WTC11 (cell line): ENCODE measurements around the gene LAMA2.

Source experiments
- AR ChIP-seq: fragments of 250-450 bp; sonication (Bioruptor Pico); IDR thresholded peaks from 2 replicates; pipeline ENCODE4 v1.9.0; 2021; ENCODE audit warnings: mild to moderate bottlenecking
- CBFB ChIP-seq: sonication (generic); formaldehyde crosslinking; IDR thresholded peaks from 2 replicates; pipeline ENCODE4 v1.8.1; 2022; ENCODE audit warnings: mild to moderate bottlenecking, low read depth, missing genetic modification reagents
- CTCF ChIP-seq: fragments of 200-600 bp; IDR thresholded peaks from 2 replicates; pipeline ENCODE4 v1.8.0; 2022; ENCODE audit warnings: antibody characterized with exemption
- FOXJ3 ChIP-seq: sonication (generic); formaldehyde crosslinking; IDR thresholded peaks from 2 replicates; pipeline ENCODE4 v1.9.0; 2021; ENCODE audit warnings: missing genetic modification reagents, mild to moderate bottlenecking, borderline replicate concordance
- JUN ChIP-seq: sonication (generic); formaldehyde crosslinking; IDR thresholded peaks from 2 replicates; pipeline ENCODE4 v1.8.0; 2023; ENCODE audit warnings: mild to moderate bottlenecking, missing genetic modification reagents
- NFE2L1 ChIP-seq: sonication (generic); formaldehyde crosslinking; IDR thresholded peaks from 2 replicates; pipeline ENCODE4 v1.8.1; 2023; ENCODE audit warnings: missing genetic modification reagents
- RORB ChIP-seq: fragments of 250-450 bp; sonication (Bioruptor Pico); IDR thresholded peaks from 2 replicates; pipeline ENCODE4 v1.9.0; 2021; ENCODE audit warnings: mild to moderate bottlenecking
- USF2 ChIP-seq: sonication (generic); formaldehyde crosslinking; IDR thresholded peaks from 2 replicates; pipeline ENCODE4 v1.8.1; 2023; ENCODE audit warnings: mild to moderate bottlenecking, missing genetic modification reagents, moderate library complexity
- ZNF263 ChIP-seq: sonication (generic); formaldehyde crosslinking; IDR thresholded peaks from 2 replicates; pipeline ENCODE4 v1.8.1; 2022; ENCODE audit warnings: low read depth, mild to moderate bottlenecking, moderate library complexity, missing genetic modification reagents
- ZNF423 ChIP-seq: fragments of 250-450 bp; sonication (Bioruptor Pico); IDR thresholded peaks from 2 replicates; pipeline ENCODE4 v2.1.2; 2022; ENCODE audit warnings: mild to moderate bottlenecking, moderate library complexity

- TF ChIP-seq CTCF (no peak), ZNF423 (CRISPR knock-in tag) (no peak), USF2 (CRISPR knock-in tag) (no peak), FOXJ3 (CRISPR knock-in tag) (no peak), CBFB (CRISPR knock-in tag) (no peak), NFE2L1 (CRISPR knock-in tag) (no peak), RORB (CRISPR knock-in tag) (no peak), ZNF263 (no peak), JUN (CRISPR knock-in tag) (no peak), AR (CRISPR knock-in tag) (no peak)
Observed at GRCh38 chr6:129536271-129536670, 653.3 kb downstream of the LAMA2 start.
